BJ (cell line): ENCODE measurements around the gene TARP.

ENCODE experiments used
- CTCF ChIA-PET: fragments of 350-600 bp; formaldehyde crosslinking; extraction: SDS; loops from one replicate; lab custom pipeline; 2021; ENCODE audit warnings: antibody characterized with exemption, inconsistent platforms; lab: Yijun Ruan, JAX
- POLR2A ChIA-PET: fragments of 300-600 bp; sonication (Branson Sonifier 250); formaldehyde crosslinking; extraction: SDS; loops from one replicate; lab custom pipeline; 2021; ENCODE audit warnings: antibody characterized with exemption; lab: Charles Lee
- DNase-seq: peaks from one replicate; pipeline ENCODE4 v3.0.0-alpha.2; 2011; ENCODE audit warnings: low read depth
- H3K27me3 ChIP-seq: 2 replicates; pipeline ENCODE4 v1.6.0; 2011; ENCODE audit warnings: low read length; ENCODE audit not compliant: control insufficient read depth, insufficient read depth
- H3K36me3 ChIP-seq: 2 replicates; pipeline ENCODE4 v1.5.1; 2011; ENCODE audit warnings: low read length; ENCODE audit not compliant: control insufficient read depth, insufficient read depth
- H3K4me3 ChIP-seq: 2 replicates; pipeline ENCODE4 v1.5.1; 2011; ENCODE audit warnings: low read depth, mild to moderate bottlenecking, control low read depth, low read length
- TF ChIP-seq, protein P1 (sequence below): IDR thresholded peaks from 2 replicates; pipeline ENCODE4 v1.5.1; 2011; ENCODE audit warnings: low read depth, mild to moderate bottlenecking, control low read depth, inconsistent platforms, low read length, moderate library complexity; ENCODE audit not compliant: insufficient read depth

TARP gene

GRCh38 chr7:38292442-38292841 lies 19.0 kb upstream of the TARP start:
- CTCF ChIA-PET: interaction anchor here (0.7 to 1.7 kb wide), 2 partner anchors 9 to 27 kb away, joined by 3 to 4 read pairs; no protein-coding TSS in a partner anchor
- Histone ChIP-seq H3K27me3 (peaks cover 2% of the 10 kb centered on the region; the same call in 1 of the 2 replicates), H3K36me3 (no peaks in the 10 kb centered on the region), H3K4me3 (no peak overlapping the region)
- POLR2A ChIA-PET: no interaction called here
- DNase-seq: no peak
- TF ChIP-seq, protein P1, sequence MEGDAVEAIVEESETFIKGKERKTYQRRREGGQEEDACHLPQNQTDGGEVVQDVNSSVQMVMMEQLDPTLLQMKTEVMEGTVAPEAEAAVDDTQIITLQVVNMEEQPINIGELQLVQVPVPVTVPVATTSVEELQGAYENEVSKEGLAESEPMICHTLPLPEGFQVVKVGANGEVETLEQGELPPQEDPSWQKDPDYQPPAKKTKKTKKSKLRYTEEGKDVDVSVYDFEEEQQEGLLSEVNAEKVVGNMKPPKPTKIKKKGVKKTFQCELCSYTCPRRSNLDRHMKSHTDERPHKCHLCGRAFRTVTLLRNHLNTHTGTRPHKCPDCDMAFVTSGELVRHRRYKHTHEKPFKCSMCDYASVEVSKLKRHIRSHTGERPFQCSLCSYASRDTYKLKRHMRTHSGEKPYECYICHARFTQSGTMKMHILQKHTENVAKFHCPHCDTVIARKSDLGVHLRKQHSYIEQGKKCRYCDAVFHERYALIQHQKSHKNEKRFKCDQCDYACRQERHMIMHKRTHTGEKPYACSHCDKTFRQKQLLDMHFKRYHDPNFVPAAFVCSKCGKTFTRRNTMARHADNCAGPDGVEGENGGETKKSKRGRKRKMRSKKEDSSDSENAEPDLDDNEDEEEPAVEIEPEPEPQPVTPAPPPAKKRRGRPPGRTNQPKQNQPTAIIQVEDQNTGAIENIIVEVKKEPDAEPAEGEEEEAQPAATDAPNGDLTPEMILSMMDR: no peak

DNA sequence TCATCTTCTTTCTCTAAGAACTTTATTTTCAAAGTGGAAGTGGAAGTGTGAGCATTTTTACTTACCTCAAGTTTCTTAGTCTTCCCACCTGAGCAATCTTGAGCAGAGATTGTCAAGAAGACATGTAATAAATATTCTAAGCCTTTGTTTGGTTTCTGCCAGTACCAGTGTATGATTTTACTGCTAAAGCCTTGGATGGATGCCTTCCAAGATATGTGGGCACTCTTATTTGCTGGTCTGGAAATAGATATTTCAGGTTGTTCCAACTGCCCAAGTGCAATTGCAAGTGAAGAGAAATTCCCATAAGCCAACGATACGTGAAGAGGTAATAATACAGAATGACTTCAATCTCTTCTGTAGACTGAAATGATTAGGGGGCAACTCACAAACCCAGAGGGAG lies 18.2 kb upstream of the TARP start:
- peaks cover 2% of the 10 kb centered on the region; the same call in 1 of the 2 replicates for H3K27me3 ChIP-seq
- TF ChIP-seq, protein P1: no peak
- no peak for DNase-seq
- POLR2A ChIA-PET: no interaction called here
- no peak overlapping the region for H3K4me3 ChIP-seq
- no peaks in the 10 kb centered on the region for H3K36me3 ChIP-seq
- CTCF ChIA-PET: interaction anchor here (1.7 kb wide), 1 partner anchor 10 kb away, joined by 4 read pairs; no protein-coding TSS in a partner anchor

GRCh38 chr7:38291117-38291647 lies 17.7 kb upstream of the TARP start:
- POLR2A ChIA-PET: no interaction called here
- TF ChIP-seq, protein P1: no peak

GRCh38 chr7:38284553-38284952 lies 11.1 kb upstream of the TARP start:
- Histone ChIP-seq H3K36me3 (no peaks in the 10 kb centered on the region), H3K4me3 (no peak overlapping the region), H3K27me3 (peaks cover 4% of the 10 kb centered on the region; the same call in 1 of the 2 replicates)
- POLR2A ChIA-PET: no interaction called here
- CTCF ChIA-PET: interaction anchor here (1.0 to 1.8 kb wide), 2 partner anchors 25 to 69 kb away, joined by 4 read pairs; no protein-coding TSS in a partner anchor
- TF ChIP-seq, protein P1: no peak
- no peak for DNase-seq

More at GRCh38 chr7:38291117-38291647, 17.7 kb upstream of the TARP start:
- H3K4me3 ChIP-seq: no peak overlapping the region
- H3K27me3 ChIP-seq: peaks cover 5% of the 10 kb centered on the region
- DNase-seq: no peak
- H3K36me3 ChIP-seq: no peaks in the 10 kb centered on the region
- CTCF ChIA-PET: interaction anchor here (0.9 to 1.7 kb wide), 2 partner anchors 10 to 16 kb away, joined by 4 to 5 read pairs; no protein-coding TSS in a partner anchor

GRCh38 chr7:38283809-38284208 lies 10.4 kb upstream of the TARP start:
- Histone ChIP-seq H3K4me3 (no peak overlapping the region), H3K27me3 (peaks cover 4% of the 10 kb centered on the region; the same call in 1 of the 2 replicates), H3K36me3 (no peaks in the 10 kb centered on the region)
- CTCF ChIA-PET: interaction anchor here (1.0 to 1.8 kb wide), 2 partner anchors 26 to 68 kb away, joined by 4 read pairs; no protein-coding TSS in a partner anchor
- POLR2A ChIA-PET: no interaction called here
- no peak for DNase-seq
- TF ChIP-seq, protein P1: no peak
